HG03108 (cell line): Measurements from ENCODE around the gene RAD9A.

Experiments used
- ATAC-seq: cut with Tn5 transposase; IDR thresholded peaks from one replicate; pipeline ENCODE4 v1.9.1; 2021; ENCODE audit warnings: moderate library complexity; ENCODE audit not compliant: unreplicated experiment

RAD9A gene

GRCh38 chr11:67373648-67374570, 17.9 kb upstream of the RAD9A start:
- ATAC-seq = peak; percentile 31

- ATAC-seq = no peak
These were observed 17.1 kb upstream of the RAD9A start for GRCh38 chr11:67374571-67375281.

- no peak for ATAC-seq
These were observed 16.3 kb upstream of the RAD9A start for GRCh38 chr11:67375320-67376055.

- ATAC-seq = no peak
These were observed 15.5 kb upstream of the RAD9A start for GRCh38 chr11:67376063-67376820.

GRCh38 chr11:67376873-67377808, 14.6 kb upstream of the RAD9A start:
- ATAC-seq = no peak

- ATAC-seq = no peak
These were observed 13.2 kb upstream of the RAD9A start for GRCh38 chr11:67378544-67378943.

GRCh38 chr11:67379061-67380058, 12.4 kb upstream of the RAD9A start:
- no peak for ATAC-seq

GRCh38 chr11:67381244-67381972, 10.4 kb upstream of the RAD9A start:
- ATAC-seq = no peak

- ATAC-seq = peak; percentile 42
These were observed 9.3 kb upstream of the RAD9A start for GRCh38 chr11:67382276-67383136.

GRCh38 chr11:67384851-67385366, 6.9 kb upstream of the RAD9A start:
- ATAC-seq = no peak

GRCh38 chr11:67387069-67387468, 4.7 kb upstream of the RAD9A start:
- ATAC-seq = no peak

- ATAC-seq = no peak
These were observed 4.3 kb upstream of the RAD9A start for GRCh38 chr11:67387518-67387917.

GRCh38 chr11:67389477-67389876, 2.3 kb upstream of the RAD9A start:
- ATAC-seq = no peak

GRCh38 chr11:67390947-67391303, 861 bp upstream of the RAD9A start:
- peak; percentile 8 for ATAC-seq

- no peak for ATAC-seq
These were observed 463 bp downstream of the RAD9A start for GRCh38 chr11:67392183-67392715.

GRCh38 chr11:67393437-67393836, 1.7 kb downstream of the RAD9A start:
- ATAC-seq = no peak
